ENCODE data around the gene CMTM6. TPM values are rescaled to one million over a fixed set of nuclear protein-coding genes. Genes with fewer than 3 reads are reported as not detected.
A peak's percentile ranks its signal among the peaks of the same experiment; 100 is the strongest.

CMTM6 gene
- total and polyA plus RNA-seq, 2 of the 8 experiments (the other 6 are each of a cell fraction or from before 2014, with no cell fraction given) = 24.0 to 51.5 TPM

DNA sequence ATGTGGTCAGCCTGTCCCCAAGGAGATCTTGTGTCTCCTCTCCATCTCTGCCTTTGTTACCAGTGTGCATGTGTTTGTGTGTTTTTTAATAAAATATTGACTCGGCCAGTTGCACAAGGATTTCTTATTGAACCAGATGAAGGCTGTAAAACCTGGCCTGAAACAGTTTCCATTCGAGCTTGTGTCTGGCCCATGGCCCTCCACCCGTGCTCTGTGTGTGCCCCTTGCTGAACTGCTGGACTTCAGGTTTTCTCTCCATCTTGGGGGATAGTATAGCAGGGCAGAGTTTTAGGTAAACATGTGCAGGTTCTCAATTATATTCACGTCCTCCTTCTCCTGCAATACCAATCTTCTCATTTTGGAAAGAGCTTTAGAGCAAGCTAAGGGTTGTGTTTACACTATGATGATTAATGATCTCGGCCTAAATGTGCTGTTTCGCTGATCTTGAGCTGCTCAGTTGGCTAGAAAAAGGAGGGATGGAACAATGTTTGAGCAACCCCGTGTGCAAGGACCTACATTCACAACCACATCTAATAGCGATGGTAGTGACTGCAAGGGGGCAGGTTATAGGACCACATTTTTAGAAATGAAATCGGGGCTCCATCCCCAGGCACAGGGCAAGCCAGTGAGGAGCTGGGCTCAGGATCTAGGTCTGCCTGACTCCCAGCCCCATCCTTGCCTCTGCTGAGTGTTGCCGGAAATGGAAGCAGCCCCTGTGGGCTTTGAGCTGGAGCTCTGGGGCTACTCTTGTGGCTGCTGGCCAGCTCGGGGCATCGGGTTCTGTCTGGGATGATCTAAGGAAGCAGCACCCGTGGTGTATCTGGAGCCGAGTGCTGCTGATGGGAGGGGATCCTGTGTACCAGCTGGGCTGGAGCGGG, 47.7 kb downstream of the CMTM6 start:
- no peak overlapping the region for H2AFZ ChIP-seq (ENCODE audit: low read length)
- no peak overlapping the region for H4K91ac ChIP-seq (replicated peaks; ENCODE audit: insufficient read length, low read length)
- FAIRE-seq (no peak), DNase-seq (ENCODE audit: low read depth in 1 of 2, low spot score in 2 of 2) (no peak)
- H3K4me1 ChIP-seq (replicated peaks in 1 of 4; ENCODE audit: control insufficient read depth in 3 of 4, insufficient read depth in 4 of 4, low read length in 3 of 4) = peaks cover 0 to 16% (median 9%) of the 10 kb centered on the region in 4 experiments; a peak in 6 of 7 replicates
- no peak overlapping the region for H4K8ac ChIP-seq (ENCODE audit: extremely low read depth, insufficient read depth, low read length)
- 81% methylated on average over 15 of the region's 15 CpGs; no CpG with 5 or more reads in 1 of the 2 experiments for WGBS, 2 experiments (ENCODE audit: extremely low coverage in 1 of 2, insufficient coverage in 1 of 2, insufficient read length in 1 of 2, insufficient replicate concordance in 2 of 2, low coverage in 1 of 2, low lambda C conversion rate in 2 of 2, missing lambda C conversion rate in 1 of 2)
- no peak overlapping the region for H3K4me3 ChIP-seq (ENCODE audit: extremely low read depth in 1 of 4, insufficient read depth in 2 of 4, low read depth in 3 of 4, low read length in 4 of 4)
- no peak overlapping the region for H3K14ac ChIP-seq (ENCODE audit: insufficient read length)
- peak overlapping the region; percentile 60; the same call in 1 of the 2 replicates for H2BK12ac ChIP-seq (ENCODE audit: low read depth, low read length)
- 0 out of 2 replicates have a peak overlapping the region, but pooled peaks have one; percentile 7 for H3K27ac ChIP-seq (ENCODE audit: low read depth, low read length)
- H4K5ac ChIP-seq (ENCODE audit: insufficient read length, low read depth, low read length) = no peak overlapping the region
- H3K9ac ChIP-seq (replicated peaks in 1 of 4; ENCODE audit: extremely low read depth in 1 of 4, low read depth in 3 of 4, low read length in 3 of 4) = no peak overlapping the region
- POLR2A ChIA-PET (ENCODE audit: partially characterized antibody) = interaction anchor here (1.2 kb wide), 1 partner anchor 25 kb away, joined by 4 read pairs; no protein-coding TSS in a partner anchor
- no peaks in the 10 kb centered on the region for H3K9me3 ChIP-seq (ENCODE audit: insufficient read depth in 2 of 2, low read depth in 1 of 2, low read length in 1 of 2)
- H3K4ac ChIP-seq (replicated peaks; ENCODE audit: insufficient read length, low read depth, low read length) = no peak overlapping the region
- peak overlapping the region; percentile 5; the same call in 1 of the 2 replicates for H2BK15ac ChIP-seq (ENCODE audit: low read length)
- no peak overlapping the region for H2BK120ac ChIP-seq (replicated peaks; ENCODE audit: low read depth, low read length)
- no peak overlapping the region for H3K18ac ChIP-seq (ENCODE audit: extremely low read depth, low read length)
- CTCF ChIA-PET (ENCODE audit: partially characterized antibody) = interaction anchor here (0.6 to 3.8 kb wide), 12 partner anchors 9 to 277 kb away, joined by 3 to 23 read pairs (median 3); partner anchors contain the start of gene CMTM7
- 0 out of 2 replicates have a peak overlapping the region, but pooled peaks have one; percentile 36 for H2BK5ac ChIP-seq (ENCODE audit: low read depth, low read length)
- H3K79me2 ChIP-seq (ENCODE audit: control insufficient read depth in 1 of 2, insufficient read depth in 2 of 2, low read length in 2 of 2) = no peaks in the 10 kb centered on the region
- no peaks in the 10 kb centered on the region for H3K27me3 ChIP-seq (replicated peaks in 1 of 4; ENCODE audit: control insufficient read depth in 3 of 4, extremely low read depth in 1 of 4, insufficient read depth in 3 of 4, low read length in 3 of 4)
- H2BK20ac ChIP-seq (ENCODE audit: low read length) = no peak overlapping the region
- peaks cover 0 to 6% (median 0%) of the 10 kb centered on the region in 4 experiments; a peak in 2 of 8 replicates for H3K36me3 ChIP-seq (ENCODE audit: control insufficient read depth in 2 of 4, insufficient read depth in 4 of 4, low read length in 3 of 4)
- H3K79me1 ChIP-seq (ENCODE audit: low read depth, low read length) = no peaks in the 10 kb centered on the region
- H3K23me2 ChIP-seq (ENCODE audit: low read depth, low read length) = no peaks in the 10 kb centered on the region
- H4K20me1 ChIP-seq (replicated peaks in 1 of 2; ENCODE audit: control insufficient read depth in 1 of 2, insufficient read depth in 2 of 2, low read length in 2 of 2) = no peaks in the 10 kb centered on the region
- H3K4me2 ChIP-seq (ENCODE audit: insufficient read depth in 1 of 2, low read depth in 2 of 2, low read length in 2 of 2) = no peak overlapping the region
- no peak overlapping the region for H2AK5ac ChIP-seq (ENCODE audit: low read depth, low read length)
- no peak overlapping the region for H3K23ac ChIP-seq (ENCODE audit: insufficient read length)
- no peak overlapping the region for H3K56ac ChIP-seq (replicated peaks; ENCODE audit: insufficient read length, low read depth, low read length)
- TF ChIP-seq, protein P1, sequence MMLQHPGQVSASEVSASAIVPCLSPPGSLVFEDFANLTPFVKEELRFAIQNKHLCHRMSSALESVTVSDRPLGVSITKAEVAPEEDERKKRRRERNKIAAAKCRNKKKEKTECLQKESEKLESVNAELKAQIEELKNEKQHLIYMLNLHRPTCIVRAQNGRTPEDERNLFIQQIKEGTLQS (IDR thresholded peaks at IDR 0.05; ENCODE audit: insufficient read depth, low read depth, low read length) = no peak
- no peak for TF ChIP-seq POU5F1 (IDR thresholded peaks at IDR 0.05; ENCODE audit: low read depth, low read length)
- TF ChIP-seq RNF2 (IDR thresholded peaks at IDR 0.05; ENCODE audit: borderline replicate concordance, low read depth, low read length, missing control alignments, poor library complexity, severe bottlenecking) = no peak
- TF ChIP-seq MAFK (IDR thresholded peaks at IDR 0.05; ENCODE audit: low read depth, low read length) = no peak
- TF ChIP-seq EZH2 (IDR thresholded peaks at IDR 0.05; ENCODE audit: low read depth, low read length, severe bottlenecking) = no peak
- TF ChIP-seq KDM5A (IDR thresholded peaks at IDR 0.05; ENCODE audit: low read length) = no peak
- TF ChIP-seq, protein P2, sequence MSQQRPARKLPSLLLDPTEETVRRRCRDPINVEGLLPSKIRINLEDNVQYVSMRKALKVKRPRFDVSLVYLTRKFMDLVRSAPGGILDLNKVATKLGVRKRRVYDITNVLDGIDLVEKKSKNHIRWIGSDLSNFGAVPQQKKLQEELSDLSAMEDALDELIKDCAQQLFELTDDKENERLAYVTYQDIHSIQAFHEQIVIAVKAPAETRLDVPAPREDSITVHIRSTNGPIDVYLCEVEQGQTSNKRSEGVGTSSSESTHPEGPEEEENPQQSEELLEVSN (IDR thresholded peaks at IDR 0.05) = no peak
- TF ChIP-seq EP300 (IDR thresholded peaks at IDR 0.05; ENCODE audit: borderline replicate concordance in 1 of 2, low read depth in 2 of 2, low read length in 2 of 2) = no peak
- no peak for TF ChIP-seq CHD1 (IDR thresholded peaks at IDR 0.05; ENCODE audit: low read depth, low read length)

All from H1 (cell line).